ENCODE data around the gene PADI1. TPM values are rescaled to one million over a fixed set of nuclear protein-coding genes. Genes with fewer than 3 reads are reported as not detected.

PADI1 gene
- polyA plus RNA-seq, 1 of the 3 experiments (the other 2 are of a cell fraction): 0.26 TPM

DNA sequence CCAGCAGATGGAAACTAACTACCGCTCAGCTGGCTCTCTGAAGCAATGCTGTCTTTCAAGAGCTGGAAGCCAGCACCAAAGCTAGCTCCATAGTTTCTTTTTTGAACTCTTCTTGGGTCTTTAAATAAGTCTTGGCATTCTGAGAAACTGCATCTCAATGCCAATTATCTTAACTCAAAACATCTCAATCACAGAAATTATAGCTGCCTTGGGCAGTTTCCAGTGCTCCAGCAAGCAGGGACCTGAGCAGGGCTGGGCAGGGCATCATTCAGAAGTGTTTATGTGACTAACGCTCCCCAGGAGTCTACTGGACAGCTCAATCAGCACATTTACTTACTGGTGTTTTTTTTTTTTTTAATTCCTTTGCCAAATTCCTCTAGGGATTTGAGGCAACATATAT lies 84.8 kb downstream of the PADI1 start:
- Histone ChIP-seq H3K9me2 (no peaks in the 10 kb centered on the region), H3F3A (replicated peaks; ENCODE audit: insufficient read depth) (no peaks in the 10 kb centered on the region), H3K27me3 (ENCODE audit: insufficient read depth) (no peaks in the 10 kb centered on the region; the same call in 1 of the 2 replicates), H3K36me3 (replicated peaks in 1 of 2; ENCODE audit: control insufficient read depth in 1 of 2, insufficient read depth in 2 of 2, low read length in 1 of 2) (no peaks in the 10 kb centered on the region), H3K9me3 (no peaks in the 10 kb centered on the region), H4K20me1 (ENCODE audit: insufficient read depth) (no peaks in the 10 kb centered on the region), H3K9ac (no peak overlapping the region), H2AFZ (ENCODE audit: low read depth) (no peak overlapping the region), H3K4me1 (ENCODE audit: control insufficient read depth in 1 of 2, insufficient read depth in 2 of 2, low read depth in 1 of 2, low read length in 1 of 2) (peaks cover 0 to 3% of the 10 kb centered on the region in 2 experiments; a peak in 1 of 4 replicates), H3K79me2 (ENCODE audit: insufficient read depth) (no peaks in the 10 kb centered on the region), H3K4me3 (ENCODE audit: low read depth in 2 of 2, low read length in 1 of 2) (no peak overlapping the region), H3K4me2 (no peak overlapping the region), H3K27ac (ENCODE audit: low read depth in 2 of 2, low read length in 1 of 2) (no peak overlapping the region)
- ChIA-PET CTCF (interaction anchor here (1.4 kb wide), 1 partner anchor 164 kb away, joined by 4 read pairs; no protein-coding TSS in a partner anchor), POLR2A (no interaction called here)
- DNase-seq: no peak
- 60% methylated on average over 1 of the region's 2 CpGs for WGBS (ENCODE audit: low lambda C conversion rate)
- TF ChIP-seq, protein P1, sequence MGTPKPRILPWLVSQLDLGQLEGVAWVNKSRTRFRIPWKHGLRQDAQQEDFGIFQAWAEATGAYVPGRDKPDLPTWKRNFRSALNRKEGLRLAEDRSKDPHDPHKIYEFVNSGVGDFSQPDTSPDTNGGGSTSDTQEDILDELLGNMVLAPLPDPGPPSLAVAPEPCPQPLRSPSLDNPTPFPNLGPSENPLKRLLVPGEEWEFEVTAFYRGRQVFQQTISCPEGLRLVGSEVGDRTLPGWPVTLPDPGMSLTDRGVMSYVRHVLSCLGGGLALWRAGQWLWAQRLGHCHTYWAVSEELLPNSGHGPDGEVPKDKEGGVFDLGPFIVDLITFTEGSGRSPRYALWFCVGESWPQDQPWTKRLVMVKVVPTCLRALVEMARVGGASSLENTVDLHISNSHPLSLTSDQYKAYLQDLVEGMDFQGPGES (IDR thresholded peaks at IDR 0.05; ENCODE audit: low read depth, low read length): no peak

DNA sequence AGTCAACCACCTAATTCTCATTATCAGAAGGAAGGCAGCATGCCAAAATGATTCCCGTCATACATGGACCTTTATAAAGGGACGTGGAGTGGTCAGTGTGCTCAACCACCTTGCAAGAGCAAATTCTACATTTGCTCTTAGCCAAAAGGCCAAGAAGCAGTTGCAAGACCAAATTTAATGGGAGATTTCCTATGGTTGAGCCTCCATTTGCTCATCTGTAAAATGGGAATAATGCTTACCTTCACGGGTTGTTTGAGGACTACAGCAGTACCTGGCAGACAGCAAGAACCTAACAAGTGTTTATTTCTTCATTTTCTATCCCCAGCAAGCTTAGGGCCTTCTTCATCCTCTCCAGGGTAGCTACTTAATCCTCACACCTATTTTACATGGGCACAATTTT lies 85.6 kb downstream of the PADI1 start:
- Histone ChIP-seq H3K36me3 (replicated peaks in 1 of 2; ENCODE audit: control insufficient read depth in 1 of 2, insufficient read depth in 2 of 2, low read length in 1 of 2) (no peaks in the 10 kb centered on the region), H3K9me2 (no peaks in the 10 kb centered on the region), H3K4me2 (no peak overlapping the region), H3K4me3 (ENCODE audit: low read depth in 2 of 2, low read length in 1 of 2) (no peak overlapping the region), H4K20me1 (ENCODE audit: insufficient read depth) (no peaks in the 10 kb centered on the region), H3K79me2 (ENCODE audit: insufficient read depth) (no peaks in the 10 kb centered on the region), H3K27me3 (ENCODE audit: insufficient read depth) (no peaks in the 10 kb centered on the region; the same call in 1 of the 2 replicates), H3K9me3 (no peaks in the 10 kb centered on the region), H3F3A (replicated peaks; ENCODE audit: insufficient read depth) (no peaks in the 10 kb centered on the region), H3K4me1 (ENCODE audit: control insufficient read depth in 1 of 2, insufficient read depth in 2 of 2, low read depth in 1 of 2, low read length in 1 of 2) (peaks cover 0 to 3% of the 10 kb centered on the region in 2 experiments; a peak in 1 of 4 replicates), H3K27ac (ENCODE audit: low read depth in 2 of 2, low read length in 1 of 2) (no peak overlapping the region), H2AFZ (ENCODE audit: low read depth) (no peak overlapping the region), H3K9ac (no peak overlapping the region)
- no peak for DNase-seq
- 72% methylated on average over 3 of the region's 3 CpGs for WGBS (ENCODE audit: low lambda C conversion rate)
- TF ChIP-seq, protein P2, sequence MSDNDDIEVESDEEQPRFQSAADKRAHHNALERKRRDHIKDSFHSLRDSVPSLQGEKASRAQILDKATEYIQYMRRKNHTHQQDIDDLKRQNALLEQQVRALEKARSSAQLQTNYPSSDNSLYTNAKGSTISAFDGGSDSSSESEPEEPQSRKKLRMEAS (IDR thresholded peaks at IDR 0.05; ENCODE audit: low read depth): no peak
- TF ChIP-seq EP300 (IDR thresholded peaks at IDR 0.05; ENCODE audit: borderline replicate concordance in 1 of 2, low read depth in 1 of 2, low read length in 1 of 2): no peak
- no peak for TF ChIP-seq RCOR1 (IDR thresholded peaks at IDR 0.05; ENCODE audit: low read length)
- CTCF ChIA-PET: interaction anchor here (1.5 kb wide), 2 partner anchors 16 to 165 kb away, joined by 4 to 6 read pairs; no protein-coding TSS in a partner anchor
- POLR2A ChIA-PET: no interaction called here

- POLR2A ChIA-PET: no interaction called here
- Histone ChIP-seq H3K79me2 (ENCODE audit: insufficient read depth) (no peaks in the 10 kb centered on the region), H3K9me2 (no peaks in the 10 kb centered on the region), H2AFZ (ENCODE audit: low read depth) (no peak overlapping the region), H3K27me3 (ENCODE audit: insufficient read depth) (no peaks in the 10 kb centered on the region; the same call in 1 of the 2 replicates), H3K4me1 (ENCODE audit: control insufficient read depth in 1 of 2, insufficient read depth in 2 of 2, low read depth in 1 of 2, low read length in 1 of 2) (peaks cover 0 to 3% of the 10 kb centered on the region in 2 experiments; a peak in 1 of 4 replicates), H3F3A (replicated peaks; ENCODE audit: insufficient read depth) (no peaks in the 10 kb centered on the region), H3K4me3 (ENCODE audit: low read depth in 2 of 2, low read length in 1 of 2) (no peak overlapping the region), H3K36me3 (replicated peaks in 1 of 2; ENCODE audit: control insufficient read depth in 1 of 2, insufficient read depth in 2 of 2, low read length in 1 of 2) (no peaks in the 10 kb centered on the region), H3K27ac (ENCODE audit: low read depth in 2 of 2, low read length in 1 of 2) (no peak overlapping the region), H3K9ac (no peak overlapping the region), H3K9me3 (no peaks in the 10 kb centered on the region), H4K20me1 (ENCODE audit: insufficient read depth) (no peaks in the 10 kb centered on the region), H3K4me2 (no peak overlapping the region)
- WGBS (ENCODE audit: low lambda C conversion rate): 44% methylated on average over 7 of the region's 7 CpGs
- DNase-seq: no peak
- CTCF ChIA-PET: no interaction called here
- no peak for TF ChIP-seq ELF1 (IDR thresholded peaks at IDR 0.05)
- no peak for TF ChIP-seq MXI1 (IDR thresholded peaks at IDR 0.05; ENCODE audit: low read depth, low read length)
- TF ChIP-seq SIN3A (IDR thresholded peaks at IDR 0.05; ENCODE audit: borderline replicate concordance, low read depth, low read length): no peak
- no peak for TF ChIP-seq NFIC (IDR thresholded peaks at IDR 0.05; ENCODE audit: borderline replicate concordance)
- no peak for TF ChIP-seq GATA2 (CRISPR knock-in tag; IDR thresholded peaks at IDR 0.05)
- no peak for TF ChIP-seq REST (IDR thresholded peaks at IDR 0.05; ENCODE audit: low read depth, low read length)
- no peak for TF ChIP-seq USF1 (IDR thresholded peaks at IDR 0.05; ENCODE audit: borderline replicate concordance, low read depth)
- no peak for TF ChIP-seq TAF1 (IDR thresholded peaks at IDR 0.05; ENCODE audit: borderline replicate concordance, low read depth, low read length)
- TF ChIP-seq SMC3 (IDR thresholded peaks at IDR 0.05; ENCODE audit: low read depth, low read length): no peak
- no peak for TF ChIP-seq TCF12 (IDR thresholded peaks at IDR 0.05)
- TF ChIP-seq NRF1 (IDR thresholded peaks at IDR 0.05; ENCODE audit: low read depth, low read length): no peak
These were observed 87.6 kb downstream of the PADI1 start for GRCh38 chr1:17292299-17293160.

All from SK-N-SH (cell line).